NB4 (cell line): ENCODE results near the gene SLC22A23.

Experiments
- TF ChIP-seq, protein P1 (sequence below): IDR thresholded peaks from 2 replicates; pipeline ENCODE4 v1.6.1; 2011; ENCODE audit warnings: low read depth, low read length
- TF ChIP-seq, protein P2 (sequence below): IDR thresholded peaks from one replicate; pipeline ENCODE4 v1.5.1; 2012; ENCODE audit warnings: low read depth, low read length

DNA sequence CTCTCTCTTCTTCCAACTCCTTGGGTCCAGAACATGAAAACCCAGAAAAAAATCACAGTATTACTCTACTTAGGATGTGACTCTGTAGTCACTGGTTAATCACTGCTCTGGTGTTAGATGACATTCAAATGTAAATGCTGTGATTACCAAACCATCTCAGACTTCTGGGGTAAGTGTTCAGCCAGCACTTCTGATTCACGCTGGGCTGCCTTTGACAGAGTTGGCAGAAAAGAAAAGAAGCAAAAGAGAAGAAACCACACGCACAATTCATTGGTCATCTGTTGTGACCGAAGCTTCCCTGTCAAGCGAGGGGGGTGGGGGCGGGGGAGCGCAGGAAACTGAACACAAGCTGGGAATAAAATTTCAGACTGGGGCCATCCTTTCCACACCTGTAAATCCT is 115.4 kb downstream of the SLC22A23 start:
- TF ChIP-seq, protein P1, sequence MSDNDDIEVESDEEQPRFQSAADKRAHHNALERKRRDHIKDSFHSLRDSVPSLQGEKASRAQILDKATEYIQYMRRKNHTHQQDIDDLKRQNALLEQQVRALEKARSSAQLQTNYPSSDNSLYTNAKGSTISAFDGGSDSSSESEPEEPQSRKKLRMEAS = no peak
- TF ChIP-seq, protein P2, sequence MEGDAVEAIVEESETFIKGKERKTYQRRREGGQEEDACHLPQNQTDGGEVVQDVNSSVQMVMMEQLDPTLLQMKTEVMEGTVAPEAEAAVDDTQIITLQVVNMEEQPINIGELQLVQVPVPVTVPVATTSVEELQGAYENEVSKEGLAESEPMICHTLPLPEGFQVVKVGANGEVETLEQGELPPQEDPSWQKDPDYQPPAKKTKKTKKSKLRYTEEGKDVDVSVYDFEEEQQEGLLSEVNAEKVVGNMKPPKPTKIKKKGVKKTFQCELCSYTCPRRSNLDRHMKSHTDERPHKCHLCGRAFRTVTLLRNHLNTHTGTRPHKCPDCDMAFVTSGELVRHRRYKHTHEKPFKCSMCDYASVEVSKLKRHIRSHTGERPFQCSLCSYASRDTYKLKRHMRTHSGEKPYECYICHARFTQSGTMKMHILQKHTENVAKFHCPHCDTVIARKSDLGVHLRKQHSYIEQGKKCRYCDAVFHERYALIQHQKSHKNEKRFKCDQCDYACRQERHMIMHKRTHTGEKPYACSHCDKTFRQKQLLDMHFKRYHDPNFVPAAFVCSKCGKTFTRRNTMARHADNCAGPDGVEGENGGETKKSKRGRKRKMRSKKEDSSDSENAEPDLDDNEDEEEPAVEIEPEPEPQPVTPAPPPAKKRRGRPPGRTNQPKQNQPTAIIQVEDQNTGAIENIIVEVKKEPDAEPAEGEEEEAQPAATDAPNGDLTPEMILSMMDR = no peak
